ENCODE results near the gene EYS. TPM values are rescaled to one million over a fixed set of nuclear protein-coding genes. Genes with fewer than 3 reads are reported as not detected.

Gene EYS
- total and polyA plus RNA-seq, 2 of the 13 experiments (the other 11 are each of a cell fraction or from before 2014, with no cell fraction given) = 0.04 to 0.07 TPM

DNA sequence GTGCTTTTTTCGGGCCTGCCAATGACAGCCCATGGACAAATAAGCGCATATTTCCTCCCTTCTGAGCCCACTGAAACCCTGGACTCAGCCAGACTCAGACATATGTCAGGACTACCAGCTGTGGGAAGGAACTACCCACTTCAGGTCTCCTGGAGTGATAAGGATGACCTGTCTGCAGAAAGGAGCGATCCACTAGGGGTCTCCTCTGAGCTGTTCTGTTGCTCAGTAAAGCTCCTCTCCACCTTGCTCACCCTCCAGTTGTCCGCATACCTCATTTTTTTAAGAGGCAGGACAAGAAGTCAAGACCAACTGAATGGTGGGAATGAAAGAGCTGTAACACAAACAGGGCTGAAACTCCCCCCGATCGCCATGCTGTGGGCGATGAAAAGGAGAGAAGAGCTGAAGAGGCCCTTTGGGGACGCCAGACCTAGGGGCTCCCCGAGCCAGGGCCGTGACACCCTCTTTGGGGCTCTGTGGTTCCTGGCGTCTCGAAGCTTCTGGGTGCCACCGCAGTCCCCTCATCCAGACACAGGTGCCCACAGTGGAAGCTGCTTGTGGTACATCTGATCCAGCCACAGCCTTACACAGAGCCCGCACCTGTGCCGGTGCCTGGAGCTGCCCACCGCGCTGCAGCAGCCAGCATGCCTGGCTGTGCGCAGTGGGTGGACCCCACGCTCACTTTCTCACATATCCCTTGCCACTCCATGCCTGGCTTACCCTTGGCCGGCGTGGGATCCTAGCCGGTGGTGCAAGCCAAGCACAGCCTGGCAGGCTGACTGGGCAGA lies 68.8 kb downstream of the EYS start:
- POLR2A ChIA-PET = no interaction called here
- intact Hi-C loops (cut with micrococcal nuclease; ENCODE audit: unreplicated experiment) = loop anchor here (1.0 kb wide), 1 partner anchor 138 kb away; no protein-coding TSS in a partner anchor

More for the DNA sequence above, 68.8 kb downstream of the EYS start:
- CTCF ChIA-PET (ENCODE audit: low intra/inter-chr PET ratio, low total read pairs) = interaction anchor here (1.6 kb wide), 1 partner anchor 620 kb away, joined by 5 read pairs; no protein-coding TSS in a partner anchor
- Histone ChIP-seq H3K27ac (ENCODE audit: extremely low read length, insufficient read depth, low read length) (no peak overlapping the region), H3K9ac (ENCODE audit: insufficient read depth, low read depth, low read length) (no peak overlapping the region), H3K27me3 (ENCODE audit: control insufficient read depth in 1 of 2, insufficient read depth in 2 of 2, low read length in 2 of 2) (no peaks in the 10 kb centered on the region), H3K4me3 (replicated peaks in 1 of 3; ENCODE audit: insufficient read depth in 1 of 3, low read depth in 2 of 3, low read length in 3 of 3) (no peak overlapping the region), H2AFZ (ENCODE audit: low read length) (no peak overlapping the region), H3K4me2 (ENCODE audit: low read depth, low read length) (no peak overlapping the region), H3K9me3 (ENCODE audit: low read length) (no peaks in the 10 kb centered on the region), H3K36me3 (replicated peaks in 1 of 2; ENCODE audit: control insufficient read depth in 1 of 2, insufficient read depth in 2 of 2, low read length in 2 of 2) (no peaks in the 10 kb centered on the region), H4K20me1 (ENCODE audit: insufficient read depth, low read length) (no peaks in the 10 kb centered on the region), H3K79me2 (ENCODE audit: insufficient read depth, low read length) (no peaks in the 10 kb centered on the region), H3K4me1 (ENCODE audit: insufficient read depth, low read length) (no peaks in the 10 kb centered on the region)
- TF ChIP-seq, protein P1, sequence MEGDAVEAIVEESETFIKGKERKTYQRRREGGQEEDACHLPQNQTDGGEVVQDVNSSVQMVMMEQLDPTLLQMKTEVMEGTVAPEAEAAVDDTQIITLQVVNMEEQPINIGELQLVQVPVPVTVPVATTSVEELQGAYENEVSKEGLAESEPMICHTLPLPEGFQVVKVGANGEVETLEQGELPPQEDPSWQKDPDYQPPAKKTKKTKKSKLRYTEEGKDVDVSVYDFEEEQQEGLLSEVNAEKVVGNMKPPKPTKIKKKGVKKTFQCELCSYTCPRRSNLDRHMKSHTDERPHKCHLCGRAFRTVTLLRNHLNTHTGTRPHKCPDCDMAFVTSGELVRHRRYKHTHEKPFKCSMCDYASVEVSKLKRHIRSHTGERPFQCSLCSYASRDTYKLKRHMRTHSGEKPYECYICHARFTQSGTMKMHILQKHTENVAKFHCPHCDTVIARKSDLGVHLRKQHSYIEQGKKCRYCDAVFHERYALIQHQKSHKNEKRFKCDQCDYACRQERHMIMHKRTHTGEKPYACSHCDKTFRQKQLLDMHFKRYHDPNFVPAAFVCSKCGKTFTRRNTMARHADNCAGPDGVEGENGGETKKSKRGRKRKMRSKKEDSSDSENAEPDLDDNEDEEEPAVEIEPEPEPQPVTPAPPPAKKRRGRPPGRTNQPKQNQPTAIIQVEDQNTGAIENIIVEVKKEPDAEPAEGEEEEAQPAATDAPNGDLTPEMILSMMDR (CRISPR knock-in tag; IDR thresholded peaks at IDR 0.05) = peak; percentile 74
- peak; percentile 21 for TF ChIP-seq XRCC5 (optimal IDR thresholded peaks at IDR 0.05; ENCODE audit: low read length)
- TF ChIP-seq, protein P2, sequence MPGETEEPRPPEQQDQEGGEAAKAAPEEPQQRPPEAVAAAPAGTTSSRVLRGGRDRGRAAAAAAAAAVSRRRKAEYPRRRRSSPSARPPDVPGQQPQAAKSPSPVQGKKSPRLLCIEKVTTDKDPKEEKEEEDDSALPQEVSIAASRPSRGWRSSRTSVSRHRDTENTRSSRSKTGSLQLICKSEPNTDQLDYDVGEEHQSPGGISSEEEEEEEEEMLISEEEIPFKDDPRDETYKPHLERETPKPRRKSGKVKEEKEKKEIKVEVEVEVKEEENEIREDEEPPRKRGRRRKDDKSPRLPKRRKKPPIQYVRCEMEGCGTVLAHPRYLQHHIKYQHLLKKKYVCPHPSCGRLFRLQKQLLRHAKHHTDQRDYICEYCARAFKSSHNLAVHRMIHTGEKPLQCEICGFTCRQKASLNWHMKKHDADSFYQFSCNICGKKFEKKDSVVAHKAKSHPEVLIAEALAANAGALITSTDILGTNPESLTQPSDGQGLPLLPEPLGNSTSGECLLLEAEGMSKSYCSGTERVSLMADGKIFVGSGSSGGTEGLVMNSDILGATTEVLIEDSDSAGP (CRISPR knock-in tag; IDR thresholded peaks at IDR 0.05; ENCODE audit: borderline replicate concordance) = 0 out of 2 replicates have a peak, but pooled peaks have one; percentile 30
- TF ChIP-seq CEBPG (CRISPR knock-in tag; IDR thresholded peaks at IDR 0.05) = peak; percentile 65
- TF ChIP-seq STAG1 (CRISPR knock-in tag; IDR thresholded peaks at IDR 0.05) = peak; percentile 70
- TF ChIP-seq ZNF224 (CRISPR knock-in tag; IDR thresholded peaks at IDR 0.05) = no peak
- peak; percentile 40; the same call in 1 of the 2 replicates for TF ChIP-seq SMC3 (IDR thresholded peaks at IDR 0.05; ENCODE audit: low read length)
- TF ChIP-seq CEBPB (IDR thresholded peaks at IDR 0.05; ENCODE audit: borderline replicate concordance, low read depth, low read length) = peak; percentile 41; the same call in 1 of the 2 replicates
- TF ChIP-seq, protein P3, sequence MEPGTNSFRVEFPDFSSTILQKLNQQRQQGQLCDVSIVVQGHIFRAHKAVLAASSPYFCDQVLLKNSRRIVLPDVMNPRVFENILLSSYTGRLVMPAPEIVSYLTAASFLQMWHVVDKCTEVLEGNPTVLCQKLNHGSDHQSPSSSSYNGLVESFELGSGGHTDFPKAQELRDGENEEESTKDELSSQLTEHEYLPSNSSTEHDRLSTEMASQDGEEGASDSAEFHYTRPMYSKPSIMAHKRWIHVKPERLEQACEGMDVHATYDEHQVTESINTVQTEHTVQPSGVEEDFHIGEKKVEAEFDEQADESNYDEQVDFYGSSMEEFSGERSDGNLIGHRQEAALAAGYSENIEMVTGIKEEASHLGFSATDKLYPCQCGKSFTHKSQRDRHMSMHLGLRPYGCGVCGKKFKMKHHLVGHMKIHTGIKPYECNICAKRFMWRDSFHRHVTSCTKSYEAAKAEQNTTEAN (CRISPR knock-in tag; conservative IDR thresholded peaks at IDR 0.05) = no peak
- no peak for TF ChIP-seq MTF2 (CRISPR knock-in tag; IDR thresholded peaks at IDR 0.05; ENCODE audit: borderline replicate concordance)
- in situ Hi-C loops (cut with HindIII; ENCODE audit: extremely low pct_ligation_motif_present, low pct_unique_long_range_greater_than_20kb) = loop anchor here (25.0 kb wide), 2 partner anchors 624 to 849 kb away; no protein-coding TSS in a partner anchor
- no TSS peak for BruUV-seq (replicated peaks)
- DNase-seq (ENCODE audit: low spot score) = peak; percentile 45
- FAIRE-seq = peak; percentile 63
- 42% methylated on average over 16 of the region's 22 CpGs for WGBS (ENCODE audit: low lambda C conversion rate)
- peak; percentile 100 for ATAC-seq

All from HepG2 (cell line).